SJSA1 (cell line): ENCODE measurements around the gene LPGAT1. TPM values are rescaled to one million over a fixed set of nuclear protein-coding genes. Genes with fewer than 3 reads are reported as not detected.

ENCODE experiments used
- DNase-seq, 2 experiments: peaks; one replicate each; pipeline ENCODE4 v3.0.0-alpha.2; 2015 to 2020; ENCODE audit warnings: low spot score in 2 of 2, low read depth in 1 of 2
- H3K27ac ChIP-seq: fragments of 250-450 bp; sonication (Bioruptor Pico); 2 replicates; pipeline ENCODE4 v1.5.1; 2020; ENCODE audit warnings: mild to moderate bottlenecking, moderate library complexity
- H3K27me3 ChIP-seq: fragments of 250-450 bp; sonication (Bioruptor Pico); replicated peaks from 2 replicates; pipeline ENCODE4 v1.5.1; 2020; ENCODE audit warnings: mild to moderate bottlenecking, moderate library complexity
- H3K36me3 ChIP-seq: fragments of 250-450 bp; sonication (Bioruptor Pico); 2 replicates; pipeline ENCODE4 v1.5.1; 2020; ENCODE audit warnings: mild to moderate bottlenecking
- H3K4me1 ChIP-seq: fragments of 250-450 bp; sonication (Bioruptor Pico); replicated peaks from 2 replicates; pipeline ENCODE4 v1.6.1; 2021; ENCODE audit warnings: mild to moderate bottlenecking
- H3K4me3 ChIP-seq: fragments of 250-450 bp; sonication (Bioruptor Pico); 2 replicates; pipeline ENCODE4 v1.5.1; 2020; ENCODE audit warnings: mild to moderate bottlenecking
- H3K9me3 ChIP-seq: fragments of 250-450 bp; sonication (Bioruptor Pico); replicated peaks from 2 replicates; pipeline ENCODE4 v1.5.1; 2020; ENCODE audit warnings: mild to moderate bottlenecking
- total RNA-seq: library from RNA; depleted of rRNA; stranded (reverse); fragments of >200 nt; shearing (Covaris generic); gene quantifications from 2 replicates; pipeline ENCODE4 v1.2.3, GENCODE V29; 2014

LPGAT1 gene
- total RNA-seq, 1 experiment from 2014 or later = 80.5 TPM

DNA sequence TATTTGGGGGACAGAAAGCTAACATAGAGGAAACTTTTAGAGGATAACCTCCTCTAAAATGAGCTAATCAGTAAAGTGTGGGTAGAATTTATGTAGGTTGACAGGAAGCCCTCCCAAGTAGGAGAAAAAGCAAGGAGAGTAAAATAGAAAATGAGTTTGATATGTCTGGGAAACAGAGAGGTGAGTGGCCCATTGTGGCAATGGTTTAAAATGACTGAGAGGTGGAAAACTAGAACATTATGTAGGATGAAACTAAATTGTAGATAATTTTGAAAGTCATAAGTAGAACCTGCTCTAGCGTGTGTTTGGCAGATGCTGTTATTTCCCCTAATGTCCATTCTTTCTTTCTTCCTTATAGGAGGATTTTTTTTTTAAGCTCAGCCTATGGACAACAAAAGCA, 8.5 kb upstream of the LPGAT1 start:
- no peak overlapping the region for H3K4me3 ChIP-seq
- H3K4me1 ChIP-seq = peaks cover 13% of the 10 kb centered on the region
- H3K27ac ChIP-seq = no peak overlapping the region
- H3K27me3 ChIP-seq = no peaks in the 10 kb centered on the region
- H3K9me3 ChIP-seq = no peaks in the 10 kb centered on the region
- no peaks in the 10 kb centered on the region for H3K36me3 ChIP-seq
- no peak for DNase-seq

DNA sequence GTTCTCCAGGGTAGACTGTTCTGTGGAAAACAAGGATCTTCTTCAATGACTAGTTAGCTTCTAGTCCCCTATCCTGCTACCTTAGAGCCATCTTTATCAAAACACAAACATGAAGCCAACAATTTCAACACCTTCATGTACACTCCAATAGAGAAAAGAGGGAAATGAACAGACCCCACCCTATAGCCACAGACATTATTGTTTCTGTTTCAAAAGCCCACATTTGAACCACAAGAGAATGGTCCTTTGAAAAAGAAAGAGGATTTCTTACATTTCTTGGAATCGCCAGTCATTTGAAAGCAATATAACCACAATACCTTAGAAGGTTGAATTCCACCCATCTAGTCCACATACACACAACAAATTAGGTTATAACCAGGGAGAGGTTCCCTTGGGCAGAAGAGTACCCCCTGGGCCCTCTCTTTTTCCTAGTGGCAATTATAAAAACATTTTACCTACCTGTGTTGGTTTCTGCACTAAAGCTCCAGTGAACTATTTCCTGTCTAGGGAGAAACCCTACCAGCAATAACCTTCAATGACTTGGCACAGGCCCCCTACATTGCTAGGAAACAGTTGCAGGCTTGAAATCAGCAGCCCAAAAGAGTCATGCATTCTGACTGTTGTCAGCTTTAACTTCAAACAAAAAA, 2.7 kb upstream of the LPGAT1 start:
- Histone ChIP-seq H3K27me3 (no peaks in the 10 kb centered on the region), H3K4me3 (no peak overlapping the region), H3K4me1 (peaks cover 4% of the 10 kb centered on the region; the same call in 1 of the 2 replicates), H3K27ac (no peak overlapping the region), H3K9me3 (no peaks in the 10 kb centered on the region), H3K36me3 (peaks cover 11% of the 10 kb centered on the region)
- DNase-seq = no peak

DNA sequence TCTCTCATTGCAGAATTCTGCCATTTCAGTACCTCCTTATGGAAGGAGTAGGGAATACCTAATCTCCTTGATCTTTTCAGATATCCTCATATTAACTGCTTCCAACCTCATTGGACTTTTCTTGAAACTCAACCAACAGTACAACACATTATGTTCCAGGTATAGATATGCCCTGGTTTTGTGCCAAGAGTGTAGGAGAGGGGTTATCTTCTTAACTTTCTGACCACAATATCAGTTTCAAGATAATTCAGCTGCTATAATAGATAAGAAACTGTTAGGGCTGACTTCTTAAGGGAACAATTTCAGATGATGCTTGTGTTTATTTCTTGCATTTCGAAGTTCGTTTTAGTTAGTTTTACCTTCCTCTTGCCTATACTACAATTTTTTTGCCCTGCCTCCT, 2.1 kb upstream of the LPGAT1 start:
- no peak overlapping the region for H3K4me3 ChIP-seq
- no peak for DNase-seq
- H3K27me3 ChIP-seq = no peaks in the 10 kb centered on the region
- H3K27ac ChIP-seq = no peak overlapping the region
- H3K9me3 ChIP-seq = no peaks in the 10 kb centered on the region
- H3K36me3 ChIP-seq = peaks cover 11% of the 10 kb centered on the region
- peaks cover 4% of the 10 kb centered on the region; the same call in 1 of the 2 replicates for H3K4me1 ChIP-seq

DNA sequence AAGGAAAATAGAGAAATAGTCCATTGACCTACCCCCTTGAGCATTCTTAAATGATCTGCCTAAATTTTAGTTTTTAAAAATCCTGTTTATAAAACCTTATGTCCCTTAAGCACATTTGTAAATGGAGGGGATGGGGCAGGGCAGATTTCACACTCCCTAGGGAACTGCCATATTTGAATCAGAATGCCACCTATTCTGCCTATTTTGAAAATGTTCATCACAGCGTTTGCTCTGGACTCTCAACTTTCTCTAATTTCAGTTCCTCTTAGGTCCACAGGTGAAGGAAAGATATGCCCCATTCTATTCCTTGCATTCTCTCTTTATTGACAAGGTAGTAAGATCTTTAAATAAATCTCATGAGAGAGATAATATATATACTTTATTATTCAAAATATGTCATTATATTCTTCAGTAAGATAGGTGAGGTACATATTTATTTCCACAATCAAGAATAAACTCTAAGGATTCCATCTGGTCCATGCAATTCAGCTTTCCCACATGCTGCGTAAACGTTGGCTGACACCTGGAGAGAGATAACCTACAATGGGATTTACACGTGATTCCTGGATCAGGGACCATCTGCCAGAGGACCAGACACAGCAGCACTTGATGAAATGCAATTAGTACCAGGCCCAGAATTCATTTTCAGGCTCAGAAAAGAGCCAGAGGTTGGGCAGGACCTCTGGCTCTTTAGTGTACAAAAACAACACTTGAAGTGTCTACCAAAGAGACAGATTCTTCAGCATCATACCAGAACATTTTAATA, 1.2 kb upstream of the LPGAT1 start:
- H3K36me3 ChIP-seq = peaks cover 16% of the 10 kb centered on the region
- no peak for DNase-seq

DNA sequence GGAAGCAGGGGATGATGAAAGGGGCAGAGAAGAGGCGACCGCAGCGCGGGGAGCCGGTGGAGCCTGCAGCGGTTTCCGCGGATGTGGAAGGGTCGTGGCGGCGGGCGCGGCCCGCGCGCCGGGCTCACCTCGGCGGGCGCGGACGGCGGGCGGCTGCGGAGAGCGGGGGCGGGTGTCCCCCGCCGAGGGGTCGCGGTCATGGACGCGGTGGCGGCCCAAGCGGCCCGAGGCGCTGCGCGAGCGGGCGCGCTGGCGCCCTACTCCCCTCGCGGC, 572 bp downstream of the LPGAT1 start:
- Histone ChIP-seq H3K27ac (peak overlapping the region; percentile 84), H3K36me3 (peaks cover 20% of the 10 kb centered on the region)

More for the DNA sequence above, 1.2 kb upstream of the LPGAT1 start:
- Histone ChIP-seq H3K27me3 (no peaks in the 10 kb centered on the region), H3K27ac (no peak overlapping the region), H3K4me1 (peaks cover 4% of the 10 kb centered on the region; the same call in 1 of the 2 replicates), H3K9me3 (no peaks in the 10 kb centered on the region), H3K4me3 (no peak overlapping the region)

DNA sequence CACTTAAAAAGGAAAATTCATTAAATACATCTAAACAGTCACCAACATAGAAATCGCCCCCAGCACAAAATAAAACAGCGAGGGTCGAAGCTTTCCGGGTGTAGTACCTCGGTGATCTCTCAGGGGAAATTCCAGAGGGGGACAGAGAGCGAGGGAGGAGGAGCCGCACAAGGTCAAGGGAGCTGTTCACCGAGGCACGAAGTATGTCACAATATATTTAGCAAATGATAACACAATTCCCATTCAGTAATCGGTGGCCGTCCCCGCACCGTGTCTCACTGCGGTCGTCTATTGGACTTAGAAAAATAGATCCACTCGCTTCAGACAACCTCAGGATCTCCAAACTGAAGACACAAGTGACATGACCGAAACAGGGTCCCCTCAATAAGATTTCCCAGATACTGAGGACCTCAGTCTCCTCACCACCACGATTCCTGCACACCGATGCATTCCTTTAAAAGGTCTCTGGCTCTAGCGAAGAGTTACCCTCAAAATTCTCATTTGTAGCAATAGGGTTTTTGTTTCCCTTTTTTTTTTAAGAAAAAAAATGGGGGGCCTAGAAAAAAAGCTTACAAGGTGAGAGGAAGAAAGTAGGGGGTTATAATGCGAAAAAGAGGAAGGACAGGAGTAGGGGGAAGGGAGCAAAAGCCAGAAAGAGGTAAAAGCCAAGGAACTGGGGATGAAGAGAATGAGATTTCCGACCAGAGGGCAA, 1.1 kb downstream of the LPGAT1 start:
- H3K4me1 ChIP-seq = peaks cover 10% of the 10 kb centered on the region; the same call in 1 of the 2 replicates
- no peaks in the 10 kb centered on the region for H3K9me3 ChIP-seq
- no peaks in the 10 kb centered on the region for H3K27me3 ChIP-seq
- H3K4me3 ChIP-seq = peak overlapping the region; percentile 89
- peaks cover 21% of the 10 kb centered on the region for H3K36me3 ChIP-seq
- peak; percentile 47 for DNase-seq
- H3K27ac ChIP-seq = 0 out of 2 replicates have a peak overlapping the region, but pooled peaks have one; percentile 84

More for the DNA sequence above, 572 bp downstream of the LPGAT1 start:
- H3K4me1 ChIP-seq = peaks cover 10% of the 10 kb centered on the region; the same call in 1 of the 2 replicates
- DNase-seq = no peak
- peak overlapping the region; percentile 89 for H3K4me3 ChIP-seq
- no peaks in the 10 kb centered on the region for H3K27me3 ChIP-seq
- no peaks in the 10 kb centered on the region for H3K9me3 ChIP-seq

DNA sequence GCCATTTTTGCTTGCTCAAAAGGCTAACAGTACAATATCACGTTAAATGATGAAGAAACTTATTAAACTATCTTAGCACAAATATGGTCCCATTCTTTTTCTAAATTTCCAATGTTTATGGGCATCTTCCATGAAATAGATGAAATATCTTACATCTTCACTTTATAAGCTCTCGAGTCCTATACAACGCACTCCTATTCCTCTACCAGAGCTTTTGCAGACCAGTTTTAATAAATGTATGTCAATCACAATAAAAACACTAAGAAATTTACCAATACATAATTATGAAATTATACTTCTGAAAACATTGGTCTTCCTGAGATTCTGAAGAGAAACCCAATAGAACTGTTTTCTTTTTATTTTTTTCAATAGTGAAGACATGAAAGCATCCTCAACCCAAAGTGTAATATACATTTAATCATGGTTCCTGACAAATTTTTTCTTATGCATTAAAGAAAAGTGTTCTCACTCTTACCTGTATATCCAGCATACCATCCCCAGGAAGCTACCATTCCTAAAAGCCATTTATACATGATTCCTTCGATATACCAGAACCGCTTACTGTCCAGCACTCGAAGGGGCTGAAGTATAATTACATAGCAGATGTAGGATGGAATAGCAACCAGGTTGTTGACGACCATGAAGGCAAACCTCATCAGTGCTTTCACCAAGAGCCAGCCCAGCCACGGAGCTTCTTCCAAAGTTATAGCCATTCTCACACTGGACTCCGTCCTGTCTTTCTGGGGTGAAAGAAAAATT, 1.8 kb downstream of the LPGAT1 start:
- DNase-seq = no peak
- H3K36me3 ChIP-seq = peaks cover 27% of the 10 kb centered on the region

DNA sequence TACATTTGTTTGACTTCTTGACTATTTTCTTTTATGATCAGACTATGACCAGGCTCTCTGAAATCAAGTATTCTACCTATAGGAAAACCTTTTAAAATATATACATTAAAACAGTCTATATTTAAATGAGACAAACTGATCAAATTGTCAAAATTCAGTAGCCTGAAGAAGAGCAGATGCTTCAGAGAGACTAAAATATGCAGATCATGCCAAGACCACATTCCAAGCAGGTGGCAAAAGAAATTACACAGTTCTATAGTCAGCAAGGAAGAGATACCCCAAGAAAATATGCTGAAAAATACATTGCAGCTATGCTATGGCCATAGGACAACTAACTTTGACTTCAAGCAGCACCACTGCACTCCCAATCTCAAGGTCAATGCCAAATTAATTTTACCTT, 3.5 kb downstream of the LPGAT1 start:
- no peak overlapping the region for H3K27ac ChIP-seq
- no peaks in the 10 kb centered on the region for H3K9me3 ChIP-seq
- DNase-seq = no peak
- H3K4me3 ChIP-seq = no peak overlapping the region
- peaks cover 27% of the 10 kb centered on the region for H3K36me3 ChIP-seq
- H3K27me3 ChIP-seq = no peaks in the 10 kb centered on the region
- H3K4me1 ChIP-seq = peaks cover 10% of the 10 kb centered on the region; the same call in 1 of the 2 replicates

More for the DNA sequence above, 1.8 kb downstream of the LPGAT1 start:
- no peaks in the 10 kb centered on the region for H3K9me3 ChIP-seq
- no peaks in the 10 kb centered on the region for H3K27me3 ChIP-seq
- no peak overlapping the region for H3K27ac ChIP-seq
- peak overlapping the region; percentile 89 for H3K4me3 ChIP-seq
- peaks cover 10% of the 10 kb centered on the region; the same call in 1 of the 2 replicates for H3K4me1 ChIP-seq

DNA sequence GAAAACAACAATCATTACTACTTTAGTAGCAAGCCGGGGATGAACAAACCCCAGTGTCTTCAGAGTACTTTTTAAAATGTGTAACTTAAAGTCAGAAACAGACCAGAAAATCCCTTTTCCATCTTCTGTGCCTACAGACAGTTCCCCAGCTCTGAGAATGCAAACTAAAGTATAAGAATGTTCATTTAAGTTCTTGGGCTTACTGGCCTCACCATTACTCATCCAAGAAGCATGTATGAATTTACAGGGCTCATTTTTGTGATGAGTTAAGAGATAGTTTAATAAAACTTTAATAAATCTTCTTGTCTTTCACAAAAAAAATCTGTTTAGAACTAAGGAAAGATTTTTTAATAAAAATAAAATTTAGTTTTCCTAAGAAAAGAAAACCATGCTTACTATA, 4.6 kb downstream of the LPGAT1 start:
- peak in 1 of 2 experiments; percentile 15 for DNase-seq
- Histone ChIP-seq H3K27ac (no peak overlapping the region), H3K9me3 (no peaks in the 10 kb centered on the region), H3K4me1 (peaks cover 10% of the 10 kb centered on the region; the same call in 1 of the 2 replicates), H3K27me3 (no peaks in the 10 kb centered on the region), H3K36me3 (peaks cover 27% of the 10 kb centered on the region), H3K4me3 (no peak overlapping the region)

DNA sequence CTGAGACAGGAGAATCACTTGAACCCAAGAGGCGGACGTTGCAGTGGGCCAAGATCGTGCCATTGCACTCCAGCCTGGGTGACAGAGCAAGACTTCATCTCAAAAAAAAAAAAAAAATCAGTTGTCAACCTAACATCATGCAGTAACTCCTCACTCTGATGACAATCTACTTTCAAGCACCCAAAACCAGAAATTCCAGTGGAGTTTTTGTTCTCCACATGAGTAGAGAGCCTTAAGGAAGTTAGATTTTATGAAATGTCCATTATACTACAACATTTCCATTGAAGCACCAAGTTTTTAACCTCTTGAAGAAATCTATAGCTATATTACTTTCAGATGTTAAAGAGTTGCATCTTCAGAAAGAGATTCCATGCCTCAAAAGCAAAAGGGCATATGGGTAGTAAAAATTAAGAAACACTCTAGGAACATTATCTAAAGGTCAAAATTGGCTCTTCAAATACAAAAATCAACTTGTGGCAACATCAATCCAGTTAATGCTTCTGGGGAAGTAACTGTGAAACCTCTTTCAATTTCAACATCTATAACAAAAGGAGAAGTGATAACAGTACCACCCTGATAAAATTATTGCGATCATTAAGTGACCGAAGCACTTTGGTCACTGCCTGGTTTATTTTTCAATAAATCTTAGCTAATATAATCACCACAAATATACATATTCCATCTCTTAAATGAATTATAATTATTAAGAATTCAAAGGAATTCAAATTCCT, 7.7 kb downstream of the LPGAT1 start:
- Histone ChIP-seq H3K9me3 (no peaks in the 10 kb centered on the region), H3K4me3 (no peak overlapping the region), H3K36me3 (peaks cover 22% of the 10 kb centered on the region), H3K27ac (no peak overlapping the region), H3K27me3 (no peaks in the 10 kb centered on the region), H3K4me1 (peaks cover 6% of the 10 kb centered on the region; the same call in 1 of the 2 replicates)
- DNase-seq = no peak

DNA sequence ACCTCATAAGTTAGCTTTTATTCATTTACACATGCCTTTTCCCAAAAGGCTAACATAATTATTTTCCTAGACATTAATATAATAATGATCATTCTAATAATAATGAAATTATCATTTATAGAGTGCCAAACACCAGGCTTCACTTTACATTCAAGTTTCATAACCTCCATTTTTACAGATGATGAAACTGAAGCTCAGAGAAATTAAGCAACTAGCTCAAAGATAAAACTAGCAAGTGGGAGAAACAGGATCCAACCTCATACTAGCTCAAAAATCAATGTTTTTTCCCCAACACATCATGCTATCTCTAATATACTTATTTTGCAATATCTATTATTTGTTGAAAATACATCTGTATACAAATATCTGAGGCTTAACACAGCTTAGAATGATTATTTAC, 14.0 kb downstream of the LPGAT1 start:
- no peak for DNase-seq
- Histone ChIP-seq H3K9me3 (no peaks in the 10 kb centered on the region), H3K36me3 (peaks cover 19% of the 10 kb centered on the region), H3K27ac (no peak overlapping the region), H3K4me3 (no peak overlapping the region), H3K27me3 (no peaks in the 10 kb centered on the region), H3K4me1 (no peaks in the 10 kb centered on the region)

DNA sequence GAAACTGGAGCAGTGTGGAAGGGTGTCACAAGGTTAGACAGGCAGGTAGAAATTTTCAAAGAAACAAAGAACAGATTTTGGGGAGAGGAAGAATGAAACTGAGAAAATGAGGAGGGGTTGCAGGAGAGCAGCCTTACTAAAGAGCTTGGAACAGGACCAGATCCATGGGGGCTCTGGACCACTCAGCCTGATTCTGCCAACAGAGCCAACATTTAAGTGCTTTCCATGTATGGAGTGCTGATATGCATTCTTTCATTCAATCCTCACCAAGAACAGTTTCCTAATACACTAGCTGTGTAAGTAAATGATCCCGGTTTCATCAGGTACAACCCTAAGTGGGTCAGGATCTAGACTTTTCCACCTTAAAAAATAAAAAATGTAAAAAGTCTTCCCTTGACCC, 16.2 kb downstream of the LPGAT1 start:
- Histone ChIP-seq H3K4me1 (peaks cover 9% of the 10 kb centered on the region), H3K36me3 (peaks cover 19% of the 10 kb centered on the region), H3K9me3 (no peaks in the 10 kb centered on the region), H3K27ac (no peak overlapping the region), H3K27me3 (no peaks in the 10 kb centered on the region), H3K4me3 (no peak overlapping the region)
- no peak for DNase-seq

DNA sequence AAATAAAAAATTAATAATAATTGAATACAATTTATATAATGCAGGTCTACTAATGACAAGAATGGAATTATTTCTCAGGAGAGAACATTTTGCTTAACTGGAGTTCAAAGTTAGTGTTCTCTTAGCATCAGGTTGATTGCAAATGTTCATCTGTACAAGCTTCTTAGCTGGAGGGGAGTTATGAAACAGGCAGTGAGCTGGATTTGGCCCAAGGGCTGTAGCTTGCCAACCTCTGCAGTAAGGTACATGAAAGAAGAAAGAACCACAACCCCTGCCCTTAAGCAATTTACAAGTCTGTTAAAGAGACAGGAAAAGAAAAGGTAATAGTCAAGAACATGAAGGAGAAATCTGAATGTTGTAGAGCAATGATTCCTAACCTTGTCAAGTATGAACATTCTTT, 17.0 kb downstream of the LPGAT1 start:
- Histone ChIP-seq H3K9me3 (no peaks in the 10 kb centered on the region), H3K36me3 (peaks cover 18% of the 10 kb centered on the region), H3K4me3 (no peak overlapping the region), H3K27ac (no peak overlapping the region), H3K4me1 (peaks cover 9% of the 10 kb centered on the region), H3K27me3 (no peaks in the 10 kb centered on the region)
- DNase-seq = no peak
